SK-N-SH (cell line): ENCODE measurements around the gene SEL1L2. TPM values are rescaled to one million over a fixed set of nuclear protein-coding genes. Genes with fewer than 3 reads are reported as not detected.
A peak's percentile ranks its signal among the peaks of the same experiment; 100 is the strongest.

Source experiments
- CTCF ChIA-PET: fragments of 300-600, 350-600 bp; formaldehyde crosslinking; extraction: SDS; loops from one replicate; lab custom pipeline; 2021; lab: Yijun Ruan, JAX
- POLR2A ChIA-PET: fragments of 350-600 bp; sonication (Branson Sonifier 250); formaldehyde crosslinking; extraction: SDS; loops from one replicate; lab custom pipeline; 2020; ENCODE audit warnings: antibody characterized with exemption, inconsistent platforms; lab: Yijun Ruan, JAX
- DNase-seq: peaks from one replicate; pipeline ENCODE4 v3.0.0; 2012
- H2AFZ ChIP-seq: fragments of 200-600 bp; sonication (generic); 2 replicates; pipeline ENCODE4 v1.8.1; 2016; ENCODE audit warnings: antibody characterized with exemption, mild to moderate bottlenecking, low read depth
- H3F3A ChIP-seq: fragments of 200-600 bp; sonication (generic); replicated peaks from 2 replicates; pipeline ENCODE3; 2016; ENCODE audit warnings: antibody characterized with exemption, mild to moderate bottlenecking; ENCODE audit not compliant: insufficient read depth
- H3K27ac ChIP-seq, 2 experiments: fragments of 200-500 bp in 1 of 2; fragments of 200-600 bp in 1 of 2; sonication (Bioruptor generic) in 1 of 2; sonication (generic), shearing (Covaris generic) in 1 of 2; 2 replicates each; pipeline versions ENCODE4 v1.5.1 to v1.6.1; 2014 to 2016; ENCODE audit warnings: low read depth in 2 of 2, inconsistent platforms in 1 of 2, low read length in 1 of 2, mild to moderate bottlenecking in 1 of 2, mixed read lengths in 1 of 2
- H3K27me3 ChIP-seq: fragments of 200-600 bp; sonication (generic), shearing (Covaris generic); 2 replicates; pipeline ENCODE4 v1.6.1; 2016; ENCODE audit warnings: mixed run types; ENCODE audit not compliant: insufficient read depth
- H3K36me3 ChIP-seq, 2 experiments: fragments of 200-500 bp in 1 of 2; fragments of 200-600 bp in 1 of 2; sonication (Bioruptor generic) in 1 of 2; sonication (generic) in 1 of 2; replicated peaks in 1 of 2; 2 replicates each; pipeline versions ENCODE3 to v1.5.1; 2014 to 2016; ENCODE audit warnings: low read length in 1 of 2, mild to moderate bottlenecking in 1 of 2; ENCODE audit not compliant: insufficient read depth in 2 of 2, control insufficient read depth in 1 of 2
- H3K4me1 ChIP-seq, 2 experiments: fragments of 200-500 bp in 1 of 2; fragments of 200-600 bp in 1 of 2; sonication (Bioruptor generic) in 1 of 2; sonication (generic), shearing (Covaris generic) in 1 of 2; 2 replicates each; pipeline versions ENCODE4 v1.5.1 to v1.6.1; 2014 to 2016; ENCODE audit warnings: low read depth in 1 of 2, low read length in 1 of 2, mixed run types in 1 of 2; ENCODE audit not compliant: insufficient read depth in 2 of 2, control insufficient read depth in 1 of 2
- H3K4me2 ChIP-seq: fragments of 200-600 bp; sonication (generic), shearing (Covaris generic); 2 replicates; pipeline ENCODE4 v1.6.1; 2017; ENCODE audit warnings: mixed run types
- H3K4me3 ChIP-seq, 2 experiments: fragments of 200-500 bp in 1 of 2; fragments of 200-600 bp in 1 of 2; sonication (Bioruptor generic) in 1 of 2; sonication (generic), shearing (Covaris generic) in 1 of 2; 2 replicates each; pipeline versions ENCODE4 v1.5.1 to v1.8.1; 2014 to 2016; ENCODE audit warnings: low read depth in 2 of 2, inconsistent platforms in 1 of 2, low read length in 1 of 2, mild to moderate bottlenecking in 1 of 2, mixed read lengths in 1 of 2, moderate library complexity in 1 of 2
- H3K79me2 ChIP-seq: fragments of 200-600 bp; sonication (generic); 2 replicates; pipeline ENCODE4 v1.8.1; 2017; ENCODE audit warnings: mild to moderate bottlenecking; ENCODE audit not compliant: insufficient read depth
- H3K9ac ChIP-seq: fragments of 200-600 bp; sonication (generic); 2 replicates; pipeline ENCODE4 v1.6.1; 2017; ENCODE audit warnings: mixed run types
- H3K9me2 ChIP-seq: fragments of 200-600 bp; sonication (generic); 2 replicates; pipeline ENCODE4 v1.6.1; 2017; ENCODE audit warnings: mixed run types
- H3K9me3 ChIP-seq: fragments of 200-600 bp; sonication (generic); 2 replicates; pipeline ENCODE4 v1.6.1; 2017; ENCODE audit warnings: mixed run types, mild to moderate bottlenecking, moderate library complexity
- H4K20me1 ChIP-seq: fragments of 200-600 bp; sonication (generic); 2 replicates; pipeline ENCODE4 v1.6.1; 2017; ENCODE audit warnings: mild to moderate bottlenecking, mixed run types; ENCODE audit not compliant: insufficient read depth
- ELF1 ChIP-seq: IDR thresholded peaks from 2 replicates; pipeline ENCODE4 v1.4.0; 2012
- EZH2phosphoT487 ChIP-seq: fragments of 200-600 bp; sonication (generic); IDR thresholded peaks from 2 replicates; pipeline ENCODE4 v1.6.1; 2017; ENCODE audit warnings: low read depth, mixed run types, mild to moderate bottlenecking, antibody characterized with exemption, moderate library complexity, borderline replicate concordance
- FOSL2 ChIP-seq: IDR thresholded peaks from 2 replicates; pipeline ENCODE4 v1.4.0; 2012; ENCODE audit warnings: low read depth, mild to moderate bottlenecking, moderate library complexity, borderline replicate concordance
- FOXJ3 ChIP-seq: sonication (generic); formaldehyde crosslinking; IDR thresholded peaks from 2 replicates; pipeline ENCODE4 v1.5.1; 2020; ENCODE audit warnings: mild to moderate bottlenecking, missing genetic modification reagents
- GABPA ChIP-seq: IDR thresholded peaks from 2 replicates; pipeline ENCODE4 v1.4.0; 2012; ENCODE audit warnings: low read depth, mild to moderate bottlenecking
- GATA2 ChIP-seq: sonication (generic); formaldehyde crosslinking; IDR thresholded peaks from 2 replicates; pipeline ENCODE4 v1.5.0; 2020; ENCODE audit warnings: mild to moderate bottlenecking, missing genetic modification reagents
- IRF3 ChIP-seq: fragments of 150-350 bp; IDR thresholded peaks from 2 replicates; pipeline ENCODE4 v1.6.1; 2016; ENCODE audit warnings: mild to moderate bottlenecking, low read depth, low read length
- JUND ChIP-seq: IDR thresholded peaks from 2 replicates; pipeline ENCODE4 v1.4.0; 2012
- MAX ChIP-seq: IDR thresholded peaks from 2 replicates; pipeline ENCODE4 v1.4.0; 2012; ENCODE audit warnings: low read depth
- MXI1 ChIP-seq: IDR thresholded peaks from 2 replicates; pipeline ENCODE4 v1.6.1; 2012; ENCODE audit warnings: mild to moderate bottlenecking, low read depth, low read length, improper control_type of control experiment
- NFIC ChIP-seq: IDR thresholded peaks from 2 replicates; pipeline ENCODE4 v1.4.0; 2012; ENCODE audit warnings: borderline replicate concordance
- PBX3 ChIP-seq: IDR thresholded peaks from 2 replicates; pipeline ENCODE4; 2012
- REST ChIP-seq: IDR thresholded peaks from 2 replicates; pipeline ENCODE4 v1.6.1; 2012; ENCODE audit warnings: mild to moderate bottlenecking, low read depth, low read length, moderate library complexity
- RFX5 ChIP-seq: IDR thresholded peaks from 2 replicates; pipeline ENCODE4 v1.6.1; 2012; ENCODE audit warnings: mild to moderate bottlenecking, improper control_type of control experiment, low read length
- RXRA ChIP-seq: IDR thresholded peaks from 2 replicates; pipeline ENCODE4 v1.4.0; 2012; ENCODE audit warnings: low read depth, mild to moderate bottlenecking, borderline replicate concordance
- SIN3A ChIP-seq: IDR thresholded peaks from 2 replicates; pipeline ENCODE4 v1.6.1; 2012; ENCODE audit warnings: low read depth, mild to moderate bottlenecking, low read length, moderate library complexity, borderline replicate concordance
- SMC3 ChIP-seq: IDR thresholded peaks from 2 replicates; pipeline ENCODE4 v1.6.1; 2012; ENCODE audit warnings: low read depth, low read length, improper control_type of control experiment
- TCF12 ChIP-seq: IDR thresholded peaks from 2 replicates; pipeline ENCODE4 v1.4.0; 2012
- USF1 ChIP-seq: IDR thresholded peaks from 2 replicates; pipeline ENCODE4 v1.4.0; 2012; ENCODE audit warnings: low read depth, borderline replicate concordance
- USF2 ChIP-seq: fragments of 150-350 bp; IDR thresholded peaks from 2 replicates; pipeline ENCODE4 v1.6.1; 2017; ENCODE audit warnings: antibody characterized with exemption, low read length, low read depth, borderline replicate concordance
- YY1 ChIP-seq: IDR thresholded peaks from 2 replicates; pipeline ENCODE4 v1.4.0; 2012; ENCODE audit warnings: low read depth, mild to moderate bottlenecking
- WGBS: methylation state at CpG from one replicate; pipeline ENCODE4 v1.1.6; 2017; ENCODE audit warnings: low lambda C conversion rate; 5-methylcytosine and 5-hydroxymethylcytosine counted together
- polyA plus RNA-seq, 3 experiments: library from polyadenylated mRNA; depleted of rRNA; stranded (reverse); fragments of >200 nt; gene quantifications; 2 replicates each; pipeline ENCODE4 v1.2.3, GENCODE V29; 2012

Gene SEL1L2
- polyA plus RNA-seq, 1 of the 3 experiments (the other 2 are of a cell fraction) = not detected

- WGBS = 43% methylated on average over 2 of the region's 2 CpGs
- Histone ChIP-seq H3F3A (peaks cover 10% of the 10 kb centered on the region), H3K4me3 (no peak overlapping the region), H3K9ac (no peak overlapping the region), H3K4me2 (0 out of 2 replicates have a peak overlapping the region, but pooled peaks have one; percentile 26), H3K27me3 (no peaks in the 10 kb centered on the region), H3K27ac (peak overlapping the region; percentile 17 to 78; a peak in 3 of 4 replicates), H3K36me3 (no peaks in the 10 kb centered on the region), H4K20me1 (no peaks in the 10 kb centered on the region), H3K79me2 (no peaks in the 10 kb centered on the region), H3K9me3 (no peaks in the 10 kb centered on the region), H3K4me1 (peaks cover 0 to 16% of the 10 kb centered on the region in 2 experiments; a peak in 1 of 4 replicates), H2AFZ (no peak overlapping the region), H3K9me2 (no peaks in the 10 kb centered on the region)
- DNase-seq = no peak
- ChIA-PET POLR2A (no interaction called here), CTCF (no interaction called here)
- TF ChIP-seq EZH2phosphoT487 (no peak), FOSL2 (no peak), SIN3A (no peak), NFIC (no peak), MXI1 (no peak), SMC3 (no peak), REST (no peak), MAX (no peak), GATA2 (CRISPR knock-in tag) (no peak), JUND (no peak; the same call in 1 of the 2 replicates), GABPA (no peak)
Measured at GRCh38 chr20:13865156-13865555, 125.3 kb downstream of the SEL1L2 start.

- ChIA-PET POLR2A (no interaction called here), CTCF (interaction anchor here (1.4 to 1.5 kb wide), 2 partner anchors 10 to 43 kb away, joined by 3 to 6 read pairs; no protein-coding TSS in a partner anchor)
- H3K27ac ChIP-seq = no peak overlapping the region
- peaks cover 10% of the 10 kb centered on the region for H3F3A ChIP-seq
- no peak overlapping the region for H3K4me2 ChIP-seq
- H3K4me3 ChIP-seq = no peak overlapping the region
- H3K79me2 ChIP-seq = no peaks in the 10 kb centered on the region
- no peaks in the 10 kb centered on the region for H3K27me3 ChIP-seq
- no peak overlapping the region for H3K9ac ChIP-seq
- DNase-seq = no peak
- H3K4me1 ChIP-seq = peaks cover 0 to 16% of the 10 kb centered on the region in 2 experiments; a peak in 1 of 4 replicates
- no peaks in the 10 kb centered on the region for H3K9me3 ChIP-seq
- no peaks in the 10 kb centered on the region for H3K9me2 ChIP-seq
- no peak overlapping the region for H2AFZ ChIP-seq
- 29% methylated on average over 1 of the region's 1 CpG for WGBS
- H4K20me1 ChIP-seq = no peaks in the 10 kb centered on the region
- H3K36me3 ChIP-seq = no peaks in the 10 kb centered on the region
- TF ChIP-seq RFX5 = no peak
- TF ChIP-seq RXRA = no peak
- TF ChIP-seq SMC3 = no peak
- no peak for TF ChIP-seq USF2
- no peak for TF ChIP-seq SIN3A
- TF ChIP-seq IRF3 = no peak
- no peak for TF ChIP-seq FOXJ3 (CRISPR knock-in tag)
- no peak for TF ChIP-seq EZH2phosphoT487
- no peak for TF ChIP-seq PBX3
- no peak for TF ChIP-seq ELF1
- TF ChIP-seq USF1 = no peak
- TF ChIP-seq TCF12 = no peak
- no peak for TF ChIP-seq YY1
- no peak for TF ChIP-seq NFIC
Measured at GRCh38 chr20:13863244-13863643, 127.2 kb downstream of the SEL1L2 start.
